Lower leg skin (tissue), 4 donors: ENCODE data around the gene ZNF366. TPM values are rescaled to one million over a fixed set of nuclear protein-coding genes. Genes with fewer than 3 reads are reported as not detected.

Experiments
- DNase-seq, 2 donors: peaks; one replicate each; pipeline ENCODE4 v3.0.0-alpha.2; 2019; ENCODE audit warnings: low spot score in 2 of 2
- H3K4me3 ChIP-seq: fragments of 200-600 bp; sonication (generic); 2 replicates; pipeline ENCODE4 v1.5.1; 2017; ENCODE audit warnings: mild to moderate bottlenecking, low read depth; ENCODE audit not compliant: poor library complexity, severe bottlenecking
- CTCF ChIP-seq, 3 donors: fragments of 450-650 bp; IDR thresholded peaks; one replicate each; pipeline ENCODE4 v1.5.1; 2016; ENCODE audit warnings: antibody characterized with exemption in 3 of 3, mild to moderate bottlenecking in 3 of 3, moderate library complexity in 2 of 3
- POLR2A ChIP-seq, 2 donors: fragments of 450-650 bp; IDR thresholded peaks; one replicate each; pipeline ENCODE4 v1.6.1; 2016 to 2017; ENCODE audit warnings: antibody characterized with exemption in 2 of 2, mild to moderate bottlenecking in 1 of 2, moderate library complexity in 1 of 2
- WGBS, 2 donors: methylation state at CpG; one replicate each; pipeline ENCODE4 v1.1.5; 2018; 5-methylcytosine and 5-hydroxymethylcytosine counted together
- intact Hi-C: fragments of 100-400 bp; cut with DNase I; formaldehyde crosslinking; loops from one replicate; pipeline ENCODE4 v1.15.0; 2023; ENCODE audit warnings: low total_unique reads
- total RNA-seq, 4 donors: library from RNA; depleted of rRNA; stranded (reverse); fragments of >200 nt; gene quantifications; one replicate each; pipeline ENCODE4 v1.1.0, GENCODE V29; 2016

Gene ZNF366
- total RNA-seq, 4 donors from 2014 or later: 0.51 to 3.5 (median 1.6) TPM

GRCh38 chr5:72468024-72468423, 39.2 kb downstream of the ZNF366 start:
- TF ChIP-seq CTCF (IDR thresholded peaks at IDR 0.05) (no peak), POLR2A (IDR thresholded peaks at IDR 0.05) (no peak)
- 41 to 51% methylated on average over 5 of the region's 5 CpGs for WGBS, 2 donors
- intact Hi-C loops: no loop called here
- no peak for DNase-seq
- H3K4me3 ChIP-seq: no peak overlapping the region

- intact Hi-C loops: no loop called here
- no peak overlapping the region for H3K4me3 ChIP-seq
- WGBS, 2 donors: 80 to 83% methylated on average over 2 of the region's 2 CpGs
- DNase-seq: no peak
- TF ChIP-seq POLR2A (IDR thresholded peaks at IDR 0.05) (no peak), CTCF (IDR thresholded peaks at IDR 0.05) (no peak)
Observed at GRCh38 chr5:72467461-72467860, 39.7 kb downstream of the ZNF366 start.

DNA sequence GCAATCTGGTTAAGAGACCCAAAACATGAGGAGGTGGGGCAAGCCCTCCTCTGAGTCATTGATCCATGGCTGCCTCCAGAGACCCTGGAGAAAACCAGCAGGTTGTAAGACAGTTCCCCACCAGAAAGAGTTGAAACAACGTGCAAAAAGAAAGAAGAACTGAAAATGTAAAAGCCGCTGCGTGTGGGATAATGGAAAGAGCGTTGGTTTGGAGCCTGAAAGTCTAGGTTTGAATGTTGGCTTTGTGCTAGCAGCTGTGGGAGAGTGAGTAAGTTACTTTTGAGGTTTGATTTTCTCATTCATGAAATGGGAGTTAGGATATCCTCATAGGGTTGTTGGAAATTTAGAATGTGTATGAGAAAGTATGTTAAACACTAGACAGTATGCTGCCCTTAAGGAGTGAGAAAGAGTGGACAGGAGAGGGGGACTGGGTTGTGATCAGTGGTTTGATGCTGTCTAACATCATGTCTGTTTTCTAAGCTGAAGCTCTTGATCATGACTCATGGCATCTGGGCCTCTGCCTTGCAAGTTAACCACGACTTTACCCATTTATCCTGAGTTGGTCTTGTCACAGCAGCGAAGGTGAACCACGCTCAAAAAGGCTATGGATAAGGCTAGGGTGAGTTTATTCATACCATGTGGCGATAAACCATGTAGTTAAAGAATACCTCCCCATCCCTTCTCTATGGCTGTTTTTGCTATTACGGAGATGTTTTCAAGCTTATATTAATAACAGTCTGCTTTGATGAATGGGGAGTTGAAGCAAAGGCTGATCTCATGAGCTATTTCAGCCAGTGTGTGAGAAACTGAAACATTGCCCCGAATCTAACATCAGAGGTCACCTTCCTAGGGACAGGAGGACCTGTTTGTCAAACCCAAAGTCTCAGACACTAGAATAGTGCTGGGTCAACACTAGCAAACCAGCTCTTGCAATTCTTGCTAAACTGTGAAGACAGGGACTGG, 41.3 kb downstream of the ZNF366 start:
- no peak for DNase-seq
- no peak overlapping the region for H3K4me3 ChIP-seq
- TF ChIP-seq CTCF (IDR thresholded peaks at IDR 0.05) (no peak), POLR2A (IDR thresholded peaks at IDR 0.05) (no peak)
- intact Hi-C loops: no loop called here
- WGBS, 2 donors: 78 to 83% methylated on average over 10 of the region's 10 CpGs

GRCh38 chr5:72465066-72465465, 42.1 kb downstream of the ZNF366 start:
- DNase-seq: no peak
- WGBS, 2 donors: 69 to 83% methylated on average over 2 of the region's 2 CpGs
- intact Hi-C loops: no loop called here
- no peak overlapping the region for H3K4me3 ChIP-seq
- TF ChIP-seq CTCF (IDR thresholded peaks at IDR 0.05) (no peak), POLR2A (IDR thresholded peaks at IDR 0.05) (no peak)

GRCh38 chr5:72464071-72464470, 43.1 kb downstream of the ZNF366 start:
- TF ChIP-seq POLR2A (IDR thresholded peaks at IDR 0.05) (no peak), CTCF (IDR thresholded peaks at IDR 0.05) (no peak)
- intact Hi-C loops: no loop called here
- WGBS, 2 donors: 41 to 50% methylated on average over 6 of the region's 6 CpGs

More at GRCh38 chr5:72464071-72464470, 43.1 kb downstream of the ZNF366 start:
- no peak for DNase-seq
- no peak overlapping the region for H3K4me3 ChIP-seq
